H1 (cell line): ENCODE data around the gene CPHXL.

ENCODE experiments used
- GABPA ChIP-seq: IDR thresholded peaks from 2 replicates; pipeline ENCODE4 v1.6.1; 2011; ENCODE audit warnings: mild to moderate bottlenecking, low read length, moderate library complexity, borderline replicate concordance; ENCODE audit not compliant: insufficient read depth
- POLR2A ChIP-seq, 2 experiments: IDR thresholded peaks; 1 replicate in 1 of 2; 2 replicates in 1 of 2; pipeline ENCODE4 v1.6.1; 2011; ENCODE audit warnings: low read depth in 2 of 2, low read length in 2 of 2, mild to moderate bottlenecking in 2 of 2; ENCODE audit errors: control extremely low read depth in 1 of 2
- RAD21 ChIP-seq, 2 experiments: IDR thresholded peaks in 1 of 2; conservative IDR thresholded peaks in 1 of 2; 2 replicates each; pipeline ENCODE4 v1.6.1; 2011; ENCODE audit warnings: low read depth in 2 of 2, low read length in 2 of 2, improper control_type of control experiment in 1 of 2, inconsistent platforms in 1 of 2, mild to moderate bottlenecking in 1 of 2, moderate library complexity in 1 of 2
- RFX5 ChIP-seq: IDR thresholded peaks from 2 replicates; pipeline ENCODE4 v1.6.1; 2011; ENCODE audit warnings: low read depth, low read length, improper control_type of control experiment, borderline replicate concordance
- RNF2 ChIP-seq: fragments of 200-900, 300-1000 bp; sonication (generic); IDR thresholded peaks from 2 replicates; pipeline ENCODE4 v1.7.1; 2016; ENCODE audit warnings: borderline replicate concordance, low read depth, mild to moderate bottlenecking, antibody characterized with exemption, low read length; ENCODE audit not compliant: poor library complexity, severe bottlenecking; ENCODE audit errors: missing control alignments
- SP1 ChIP-seq: IDR thresholded peaks from 2 replicates; pipeline ENCODE4 v1.6.1; 2011; ENCODE audit warnings: low read depth, low read length
- TAF7 ChIP-seq: optimal IDR thresholded peaks from 2 replicates; pipeline ENCODE3; 2011; ENCODE audit warnings: low read depth, mild to moderate bottlenecking, inconsistent platforms, low read length, moderate library complexity, borderline replicate concordance
- TBP ChIP-seq: IDR thresholded peaks from 2 replicates; pipeline ENCODE4 v1.6.1; 2011; ENCODE audit warnings: low read depth, low read length, improper control_type of control experiment
- TCF12 ChIP-seq: IDR thresholded peaks from 2 replicates; pipeline ENCODE4 v1.6.1; 2011; ENCODE audit warnings: low read depth, mild to moderate bottlenecking, low read length
- TF ChIP-seq, protein P1 (sequence below): IDR thresholded peaks from 2 replicates; pipeline ENCODE4 v1.6.1; 2012; ENCODE audit warnings: inconsistent platforms
- TF ChIP-seq, protein P2 (sequence below), 3 experiments: IDR thresholded peaks; 1 replicate in 2 of 3; 2 replicates in 1 of 3; pipeline versions ENCODE4 v1.5.1 to v1.6.1; 2011; ENCODE audit warnings: low read length in 3 of 3, mild to moderate bottlenecking in 3 of 3, inconsistent platforms in 2 of 3, low read depth in 1 of 3, moderate library complexity in 1 of 3; ENCODE audit not compliant: insufficient read depth in 1 of 3; ENCODE audit errors: control extremely low read depth in 1 of 3
- TF ChIP-seq, protein P3 (sequence below): IDR thresholded peaks from 2 replicates; pipeline ENCODE4 v1.6.1; 2012; ENCODE audit warnings: inconsistent platforms

DNA sequence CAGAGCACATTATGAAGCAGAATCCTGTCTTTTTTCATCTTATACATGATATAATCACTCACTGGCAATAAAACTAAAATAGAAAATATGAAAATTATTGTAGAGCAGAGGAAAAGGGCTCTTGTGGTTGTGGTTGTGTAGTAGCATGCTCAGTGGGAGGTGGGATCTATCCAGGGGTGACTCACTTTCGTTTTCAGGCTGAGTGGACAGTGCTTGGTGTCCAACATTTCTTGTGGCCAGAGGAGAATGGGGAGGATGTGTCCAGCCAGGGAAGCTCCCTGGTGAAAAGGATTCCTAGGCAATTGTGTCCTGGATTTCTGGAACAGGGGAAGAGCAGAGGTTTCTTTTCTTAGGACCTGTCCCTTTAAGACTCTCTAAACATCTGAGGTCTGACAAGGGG is 31.9 kb upstream of the CPHXL start:
- TF ChIP-seq SP1: no peak
- no peak for TF ChIP-seq GABPA
- TF ChIP-seq, protein P1, sequence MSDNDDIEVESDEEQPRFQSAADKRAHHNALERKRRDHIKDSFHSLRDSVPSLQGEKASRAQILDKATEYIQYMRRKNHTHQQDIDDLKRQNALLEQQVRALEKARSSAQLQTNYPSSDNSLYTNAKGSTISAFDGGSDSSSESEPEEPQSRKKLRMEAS: no peak
- TF ChIP-seq, protein P2, sequence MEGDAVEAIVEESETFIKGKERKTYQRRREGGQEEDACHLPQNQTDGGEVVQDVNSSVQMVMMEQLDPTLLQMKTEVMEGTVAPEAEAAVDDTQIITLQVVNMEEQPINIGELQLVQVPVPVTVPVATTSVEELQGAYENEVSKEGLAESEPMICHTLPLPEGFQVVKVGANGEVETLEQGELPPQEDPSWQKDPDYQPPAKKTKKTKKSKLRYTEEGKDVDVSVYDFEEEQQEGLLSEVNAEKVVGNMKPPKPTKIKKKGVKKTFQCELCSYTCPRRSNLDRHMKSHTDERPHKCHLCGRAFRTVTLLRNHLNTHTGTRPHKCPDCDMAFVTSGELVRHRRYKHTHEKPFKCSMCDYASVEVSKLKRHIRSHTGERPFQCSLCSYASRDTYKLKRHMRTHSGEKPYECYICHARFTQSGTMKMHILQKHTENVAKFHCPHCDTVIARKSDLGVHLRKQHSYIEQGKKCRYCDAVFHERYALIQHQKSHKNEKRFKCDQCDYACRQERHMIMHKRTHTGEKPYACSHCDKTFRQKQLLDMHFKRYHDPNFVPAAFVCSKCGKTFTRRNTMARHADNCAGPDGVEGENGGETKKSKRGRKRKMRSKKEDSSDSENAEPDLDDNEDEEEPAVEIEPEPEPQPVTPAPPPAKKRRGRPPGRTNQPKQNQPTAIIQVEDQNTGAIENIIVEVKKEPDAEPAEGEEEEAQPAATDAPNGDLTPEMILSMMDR (IDR thresholded peaks at IDR 0.05; ENCODE audit: control extremely low read depth in 1 of 3, insufficient read depth in 1 of 3, low read depth in 1 of 3, low read length in 3 of 3): no peak
- no peak for TF ChIP-seq RAD21 (IDR thresholded peaks at IDR 0.05 in 1 of 2, conservative IDR thresholded peaks at IDR 0.05 in 1 of 2; ENCODE audit: low read depth in 2 of 2, low read length in 2 of 2)
- TF ChIP-seq RNF2: no peak
- no peak for TF ChIP-seq TAF7
- TF ChIP-seq, protein P3, sequence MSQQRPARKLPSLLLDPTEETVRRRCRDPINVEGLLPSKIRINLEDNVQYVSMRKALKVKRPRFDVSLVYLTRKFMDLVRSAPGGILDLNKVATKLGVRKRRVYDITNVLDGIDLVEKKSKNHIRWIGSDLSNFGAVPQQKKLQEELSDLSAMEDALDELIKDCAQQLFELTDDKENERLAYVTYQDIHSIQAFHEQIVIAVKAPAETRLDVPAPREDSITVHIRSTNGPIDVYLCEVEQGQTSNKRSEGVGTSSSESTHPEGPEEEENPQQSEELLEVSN: no peak
- no peak for TF ChIP-seq RFX5
- TF ChIP-seq TBP: no peak
- no peak for TF ChIP-seq TCF12
- no peak for TF ChIP-seq POLR2A (IDR thresholded peaks at IDR 0.05; ENCODE audit: control extremely low read depth in 1 of 2, low read depth in 2 of 2, low read length in 2 of 2)
